ENCODE measurements around the gene ALKBH6. TPM values are rescaled to one million over a fixed set of nuclear protein-coding genes. Genes with fewer than 3 reads are reported as not detected.

The ALKBH6 gene
- total and polyA plus RNA-seq, 2 of the 8 experiments (the other 6 are each of a cell fraction or from before 2014, with no cell fraction given), result 19.2 to 33.3 TPM

DNA sequence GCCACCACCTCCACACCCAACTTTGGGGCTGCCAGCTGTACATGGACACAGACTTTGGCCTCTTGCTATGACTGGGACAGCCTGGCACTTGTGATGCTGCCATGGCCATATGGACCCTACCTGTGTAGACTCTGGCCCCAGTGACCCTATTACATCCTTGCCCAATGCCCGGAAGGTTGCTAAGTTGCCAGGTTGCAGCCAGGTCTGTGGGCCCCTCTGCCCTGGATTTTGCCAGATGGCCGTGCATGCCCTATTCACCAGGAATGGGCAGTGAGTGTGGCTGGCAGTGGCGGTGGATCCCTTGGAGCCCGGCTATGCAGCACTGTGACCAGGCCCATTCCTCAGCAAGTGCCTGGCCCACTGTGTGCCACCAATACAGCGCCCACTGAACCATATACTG, 27.9 kb downstream of the ALKBH6 start (continued):
- TF ChIP-seq, protein P1, sequence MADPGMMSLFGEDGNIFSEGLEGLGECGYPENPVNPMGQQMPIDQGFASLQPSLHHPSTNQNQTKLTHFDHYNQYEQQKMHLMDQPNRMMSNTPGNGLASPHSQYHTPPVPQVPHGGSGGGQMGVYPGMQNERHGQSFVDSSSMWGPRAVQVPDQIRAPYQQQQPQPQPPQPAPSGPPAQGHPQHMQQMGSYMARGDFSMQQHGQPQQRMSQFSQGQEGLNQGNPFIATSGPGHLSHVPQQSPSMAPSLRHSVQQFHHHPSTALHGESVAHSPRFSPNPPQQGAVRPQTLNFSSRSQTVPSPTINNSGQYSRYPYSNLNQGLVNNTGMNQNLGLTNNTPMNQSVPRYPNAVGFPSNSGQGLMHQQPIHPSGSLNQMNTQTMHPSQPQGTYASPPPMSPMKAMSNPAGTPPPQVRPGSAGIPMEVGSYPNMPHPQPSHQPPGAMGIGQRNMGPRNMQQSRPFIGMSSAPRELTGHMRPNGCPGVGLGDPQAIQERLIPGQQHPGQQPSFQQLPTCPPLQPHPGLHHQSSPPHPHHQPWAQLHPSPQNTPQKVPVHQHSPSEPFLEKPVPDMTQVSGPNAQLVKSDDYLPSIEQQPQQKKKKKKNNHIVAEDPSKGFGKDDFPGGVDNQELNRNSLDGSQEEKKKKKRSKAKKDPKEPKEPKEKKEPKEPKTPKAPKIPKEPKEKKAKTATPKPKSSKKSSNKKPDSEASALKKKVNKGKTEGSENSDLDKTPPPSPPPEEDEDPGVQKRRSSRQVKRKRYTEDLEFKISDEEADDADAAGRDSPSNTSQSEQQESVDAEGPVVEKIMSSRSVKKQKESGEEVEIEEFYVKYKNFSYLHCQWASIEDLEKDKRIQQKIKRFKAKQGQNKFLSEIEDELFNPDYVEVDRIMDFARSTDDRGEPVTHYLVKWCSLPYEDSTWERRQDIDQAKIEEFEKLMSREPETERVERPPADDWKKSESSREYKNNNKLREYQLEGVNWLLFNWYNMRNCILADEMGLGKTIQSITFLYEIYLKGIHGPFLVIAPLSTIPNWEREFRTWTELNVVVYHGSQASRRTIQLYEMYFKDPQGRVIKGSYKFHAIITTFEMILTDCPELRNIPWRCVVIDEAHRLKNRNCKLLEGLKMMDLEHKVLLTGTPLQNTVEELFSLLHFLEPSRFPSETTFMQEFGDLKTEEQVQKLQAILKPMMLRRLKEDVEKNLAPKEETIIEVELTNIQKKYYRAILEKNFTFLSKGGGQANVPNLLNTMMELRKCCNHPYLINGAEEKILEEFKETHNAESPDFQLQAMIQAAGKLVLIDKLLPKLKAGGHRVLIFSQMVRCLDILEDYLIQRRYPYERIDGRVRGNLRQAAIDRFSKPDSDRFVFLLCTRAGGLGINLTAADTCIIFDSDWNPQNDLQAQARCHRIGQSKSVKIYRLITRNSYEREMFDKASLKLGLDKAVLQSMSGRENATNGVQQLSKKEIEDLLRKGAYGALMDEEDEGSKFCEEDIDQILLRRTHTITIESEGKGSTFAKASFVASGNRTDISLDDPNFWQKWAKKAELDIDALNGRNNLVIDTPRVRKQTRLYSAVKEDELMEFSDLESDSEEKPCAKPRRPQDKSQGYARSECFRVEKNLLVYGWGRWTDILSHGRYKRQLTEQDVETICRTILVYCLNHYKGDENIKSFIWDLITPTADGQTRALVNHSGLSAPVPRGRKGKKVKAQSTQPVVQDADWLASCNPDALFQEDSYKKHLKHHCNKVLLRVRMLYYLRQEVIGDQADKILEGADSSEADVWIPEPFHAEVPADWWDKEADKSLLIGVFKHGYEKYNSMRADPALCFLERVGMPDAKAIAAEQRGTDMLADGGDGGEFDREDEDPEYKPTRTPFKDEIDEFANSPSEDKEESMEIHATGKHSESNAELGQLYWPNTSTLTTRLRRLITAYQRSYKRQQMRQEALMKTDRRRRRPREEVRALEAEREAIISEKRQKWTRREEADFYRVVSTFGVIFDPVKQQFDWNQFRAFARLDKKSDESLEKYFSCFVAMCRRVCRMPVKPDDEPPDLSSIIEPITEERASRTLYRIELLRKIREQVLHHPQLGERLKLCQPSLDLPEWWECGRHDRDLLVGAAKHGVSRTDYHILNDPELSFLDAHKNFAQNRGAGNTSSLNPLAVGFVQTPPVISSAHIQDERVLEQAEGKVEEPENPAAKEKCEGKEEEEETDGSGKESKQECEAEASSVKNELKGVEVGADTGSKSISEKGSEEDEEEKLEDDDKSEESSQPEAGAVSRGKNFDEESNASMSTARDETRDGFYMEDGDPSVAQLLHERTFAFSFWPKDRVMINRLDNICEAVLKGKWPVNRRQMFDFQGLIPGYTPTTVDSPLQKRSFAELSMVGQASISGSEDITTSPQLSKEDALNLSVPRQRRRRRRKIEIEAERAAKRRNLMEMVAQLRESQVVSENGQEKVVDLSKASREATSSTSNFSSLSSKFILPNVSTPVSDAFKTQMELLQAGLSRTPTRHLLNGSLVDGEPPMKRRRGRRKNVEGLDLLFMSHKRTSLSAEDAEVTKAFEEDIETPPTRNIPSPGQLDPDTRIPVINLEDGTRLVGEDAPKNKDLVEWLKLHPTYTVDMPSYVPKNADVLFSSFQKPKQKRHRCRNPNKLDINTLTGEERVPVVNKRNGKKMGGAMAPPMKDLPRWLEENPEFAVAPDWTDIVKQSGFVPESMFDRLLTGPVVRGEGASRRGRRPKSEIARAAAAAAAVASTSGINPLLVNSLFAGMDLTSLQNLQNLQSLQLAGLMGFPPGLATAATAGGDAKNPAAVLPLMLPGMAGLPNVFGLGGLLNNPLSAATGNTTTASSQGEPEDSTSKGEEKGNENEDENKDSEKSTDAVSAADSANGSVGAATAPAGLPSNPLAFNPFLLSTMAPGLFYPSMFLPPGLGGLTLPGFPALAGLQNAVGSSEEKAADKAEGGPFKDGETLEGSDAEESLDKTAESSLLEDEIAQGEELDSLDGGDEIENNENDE (IDR thresholded peaks at IDR 0.05; ENCODE audit: insufficient replicate concordance, low read length), result no peak
- TF ChIP-seq POLR2AphosphoS5 (IDR thresholded peaks at IDR 0.05; ENCODE audit: low read depth, low read length) (no peak), HDAC2 (IDR thresholded peaks at IDR 0.05; ENCODE audit: borderline replicate concordance in 1 of 2, low read depth in 2 of 2, low read length in 2 of 2) (no peak), ZNF274 (IDR thresholded peaks at IDR 0.05; ENCODE audit: borderline replicate concordance, extremely low read depth, low read length) (no peak), KDM1A (IDR thresholded peaks at IDR 0.05; ENCODE audit: borderline replicate concordance, low read length) (no peak), TCF12 (IDR thresholded peaks at IDR 0.05; ENCODE audit: low read depth, low read length) (no peak), MAFK (IDR thresholded peaks at IDR 0.05; ENCODE audit: low read depth, low read length) (no peak), SP4 (IDR thresholded peaks at IDR 0.05; ENCODE audit: low read length) (no peak), SP1 (IDR thresholded peaks at IDR 0.05; ENCODE audit: low read depth, low read length) (no peak)
